Measurements from ENCODE around the gene SHCBP1L. TPM values are rescaled to one million over a fixed set of nuclear protein-coding genes. Genes with fewer than 3 reads are reported as not detected.

SHCBP1L gene
- under 0.01 TPM for total RNA-seq

DNA sequence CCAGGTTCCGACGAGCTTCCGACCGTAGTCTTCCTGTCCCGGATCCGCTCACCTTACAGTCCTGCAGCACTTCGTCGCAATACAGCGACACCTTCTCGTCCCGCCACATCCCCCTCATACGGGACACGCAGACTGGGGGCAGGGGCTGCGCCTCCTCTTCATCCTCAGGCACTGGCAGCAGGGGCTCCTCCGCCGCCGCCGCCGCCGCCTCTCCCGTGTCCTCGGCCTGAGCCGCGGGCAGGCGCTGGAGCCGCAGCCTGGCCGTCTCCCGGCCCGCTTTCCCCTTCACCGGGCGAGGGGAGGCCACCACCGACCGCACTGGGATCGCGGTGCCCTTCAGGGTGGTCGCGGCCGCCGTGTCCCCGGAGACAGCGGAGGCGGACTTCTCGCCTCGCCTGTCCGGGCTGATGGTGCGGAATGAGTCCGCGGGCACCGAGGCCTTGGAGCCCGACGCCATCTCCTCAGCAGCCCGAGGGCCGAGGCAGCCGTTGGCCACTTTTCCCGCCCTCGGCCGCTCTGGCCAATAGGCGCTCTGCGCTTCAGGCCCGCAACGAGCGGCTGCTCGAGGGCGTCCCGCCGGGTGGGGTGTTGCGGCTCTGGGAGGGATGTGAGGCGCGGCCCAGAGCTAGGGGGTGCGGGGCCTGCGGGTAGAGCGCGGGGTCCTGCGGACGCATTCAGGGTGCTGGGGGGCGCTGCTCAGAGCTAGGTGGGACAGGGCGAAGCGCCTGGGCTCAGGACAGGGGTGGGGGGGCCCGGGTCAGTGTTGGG lies at the start of gene SHCBP1L:
Gene SHCBP1L, minus strand, starts transcription at position 490 of the 768 bp plus-strand sequence. Its CDS starts 33 bp downstream, at position 457.
- Histone ChIP-seq H3K36me3 (ENCODE audit: control insufficient read depth in 3 of 3, insufficient read depth in 3 of 3, low read length in 3 of 3) (no peaks in the 10 kb centered on the region), H3K4me3 (ENCODE audit: low read length in 3 of 3) (peak within 1 kb of the TSS in 2 of 3 donors; percentile 30 to 61), H3K9me3 (ENCODE audit: control insufficient read depth in 3 of 3, low read length in 3 of 3) (no peaks in the 10 kb centered on the region), H3K9ac (ENCODE audit: low read depth in 1 of 3, low read length in 3 of 3) (no peak within 1 kb of the TSS), H3K27me3 (ENCODE audit: control insufficient read depth in 3 of 3, insufficient read depth in 3 of 3, low read length in 3 of 3) (peaks cover 7 to 9% (median 8%) of the 10 kb centered on the region in 3 donors), H3K4me1 (ENCODE audit: control insufficient read depth in 3 of 3, insufficient read depth in 3 of 3, low read length in 3 of 3) (no peaks in the 10 kb centered on the region), H3K27ac (ENCODE audit: low read depth, low read length) (no peak within 1 kb of the TSS)

DNA sequence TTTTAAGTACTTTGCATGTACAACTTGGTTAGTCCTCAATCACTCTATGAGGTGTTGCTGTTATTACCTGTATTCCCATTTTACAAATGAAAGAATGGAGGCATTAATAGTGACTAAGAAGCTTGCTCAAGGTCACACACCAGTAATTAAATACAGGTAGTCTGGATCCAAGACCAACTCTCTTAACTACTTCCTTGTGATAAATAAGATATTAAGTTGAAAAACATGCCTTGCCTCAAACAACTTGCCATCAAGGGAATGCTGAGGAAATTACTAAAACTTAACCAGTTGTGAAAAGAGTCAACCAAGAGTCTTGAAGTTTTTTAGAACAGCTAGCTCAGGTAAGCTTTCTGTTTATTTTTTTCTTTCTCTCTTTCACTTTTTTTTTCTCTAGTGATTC lies 49.3 kb upstream of the SHCBP1L start:
- Histone ChIP-seq H3K9ac (ENCODE audit: low read depth in 1 of 3, low read length in 3 of 3) (no peak overlapping the region), H3K27ac (ENCODE audit: low read depth, low read length) (no peak overlapping the region), H3K9me3 (ENCODE audit: control insufficient read depth in 3 of 3, low read length in 3 of 3) (no peaks in the 10 kb centered on the region), H3K27me3 (ENCODE audit: control insufficient read depth in 3 of 3, insufficient read depth in 3 of 3, low read length in 3 of 3) (no peaks in the 10 kb centered on the region), H3K36me3 (ENCODE audit: control insufficient read depth in 3 of 3, insufficient read depth in 3 of 3, low read length in 3 of 3) (no peaks in the 10 kb centered on the region), H3K4me3 (ENCODE audit: low read length in 3 of 3) (no peak overlapping the region), H3K4me1 (ENCODE audit: control insufficient read depth in 3 of 3, insufficient read depth in 3 of 3, low read length in 3 of 3) (no peaks in the 10 kb centered on the region)

- Histone ChIP-seq H3K9me3 (ENCODE audit: control insufficient read depth in 3 of 3, low read length in 3 of 3) (no peaks in the 10 kb centered on the region), H3K4me3 (ENCODE audit: low read length in 3 of 3) (no peak overlapping the region), H3K36me3 (ENCODE audit: control insufficient read depth in 3 of 3, insufficient read depth in 3 of 3, low read length in 3 of 3) (no peaks in the 10 kb centered on the region), H3K27ac (ENCODE audit: low read depth, low read length) (no peak overlapping the region), H3K4me1 (ENCODE audit: control insufficient read depth in 3 of 3, insufficient read depth in 3 of 3, low read length in 3 of 3) (no peaks in the 10 kb centered on the region), H3K27me3 (ENCODE audit: control insufficient read depth in 3 of 3, insufficient read depth in 3 of 3, low read length in 3 of 3) (no peaks in the 10 kb centered on the region), H3K9ac (ENCODE audit: low read depth in 1 of 3, low read length in 3 of 3) (no peak overlapping the region)
Measured at GRCh38 chr1:183000167-183000962, 47.4 kb upstream of the SHCBP1L start.

DNA sequence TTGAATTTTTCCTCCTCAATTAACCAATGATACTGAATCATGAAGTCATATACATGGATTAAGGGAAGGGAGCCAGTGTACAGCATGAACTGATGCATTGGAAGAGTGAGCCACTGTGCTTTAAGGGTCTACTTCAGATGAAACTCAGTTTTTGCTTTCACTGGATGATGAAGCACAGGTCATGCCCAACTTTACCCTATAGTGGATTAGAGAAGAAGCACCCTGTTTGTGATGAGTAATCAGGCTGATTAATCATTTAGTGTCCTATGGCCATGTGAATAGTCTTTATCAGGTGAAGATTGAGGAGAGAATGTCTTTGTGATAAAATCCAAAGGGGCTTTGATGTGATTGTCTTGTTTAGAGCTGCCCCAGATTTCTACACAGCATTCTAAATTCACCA lies 45.5 kb upstream of the SHCBP1L start:
- no peaks in the 10 kb centered on the region for H3K27me3 ChIP-seq (ENCODE audit: control insufficient read depth in 3 of 3, insufficient read depth in 3 of 3, low read length in 3 of 3)
- no peak overlapping the region for H3K9ac ChIP-seq (ENCODE audit: low read depth in 1 of 3, low read length in 3 of 3)
- H3K4me1 ChIP-seq (ENCODE audit: control insufficient read depth in 3 of 3, insufficient read depth in 3 of 3, low read length in 3 of 3), result no peaks in the 10 kb centered on the region
- no peaks in the 10 kb centered on the region for H3K36me3 ChIP-seq (ENCODE audit: control insufficient read depth in 3 of 3, insufficient read depth in 3 of 3, low read length in 3 of 3)
- H3K4me3 ChIP-seq (ENCODE audit: low read length in 3 of 3), result no peak overlapping the region
- no peak overlapping the region for H3K27ac ChIP-seq (ENCODE audit: low read depth, low read length)
- no peaks in the 10 kb centered on the region for H3K9me3 ChIP-seq (ENCODE audit: control insufficient read depth in 3 of 3, low read length in 3 of 3)

DNA sequence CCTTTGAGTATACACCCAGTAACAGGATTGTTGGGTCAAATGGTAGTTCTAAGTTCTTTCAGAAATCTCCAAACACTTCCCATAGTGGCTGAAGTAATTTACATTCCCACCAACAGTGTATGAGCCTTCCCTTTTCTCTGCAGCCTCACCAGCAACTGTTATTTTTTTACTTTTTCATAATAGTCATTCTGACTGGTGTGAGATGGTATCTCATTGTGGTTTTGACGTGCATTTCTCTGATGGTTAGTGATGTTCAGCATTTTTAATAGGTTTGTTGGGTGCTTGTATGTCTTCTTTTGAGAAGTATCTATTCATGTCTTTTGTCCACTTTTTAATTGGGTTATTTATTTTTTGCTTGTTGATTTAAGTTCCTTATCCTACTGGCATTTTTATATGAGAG lies 43.9 kb upstream of the SHCBP1L start:
- Histone ChIP-seq H3K9me3 (ENCODE audit: control insufficient read depth in 3 of 3, low read length in 3 of 3) (no peaks in the 10 kb centered on the region), H3K27ac (ENCODE audit: low read depth, low read length) (no peak overlapping the region), H3K36me3 (ENCODE audit: control insufficient read depth in 3 of 3, insufficient read depth in 3 of 3, low read length in 3 of 3) (no peaks in the 10 kb centered on the region), H3K9ac (ENCODE audit: low read depth in 1 of 3, low read length in 3 of 3) (no peak overlapping the region), H3K4me3 (ENCODE audit: low read length in 3 of 3) (no peak overlapping the region), H3K27me3 (ENCODE audit: control insufficient read depth in 3 of 3, insufficient read depth in 3 of 3, low read length in 3 of 3) (no peaks in the 10 kb centered on the region), H3K4me1 (ENCODE audit: control insufficient read depth in 3 of 3, insufficient read depth in 3 of 3, low read length in 3 of 3) (no peaks in the 10 kb centered on the region)

DNA sequence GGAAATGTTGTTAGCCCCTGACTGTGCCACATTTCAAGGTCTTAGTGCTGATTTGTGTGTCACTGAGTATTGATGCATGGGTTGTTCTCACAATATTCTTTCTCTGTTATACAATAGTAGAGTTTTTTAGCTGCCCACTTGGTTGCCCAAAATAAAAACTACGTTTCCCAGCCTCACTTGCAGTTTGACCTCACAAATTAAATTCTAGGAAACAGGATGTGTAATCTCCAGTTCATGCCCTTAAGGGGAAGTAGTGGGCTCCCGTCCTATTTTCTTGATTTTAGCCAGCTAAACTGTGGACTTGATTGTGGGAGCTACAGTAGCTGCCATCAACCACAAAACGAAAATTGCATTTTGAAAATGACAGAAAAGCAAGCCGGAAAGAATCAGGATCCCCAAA lies 42.9 kb upstream of the SHCBP1L start:
- H3K9ac ChIP-seq (ENCODE audit: low read depth in 1 of 3, low read length in 3 of 3), result no peak overlapping the region
- no peaks in the 10 kb centered on the region for H3K4me1 ChIP-seq (ENCODE audit: control insufficient read depth in 3 of 3, insufficient read depth in 3 of 3, low read length in 3 of 3)
- H3K36me3 ChIP-seq (ENCODE audit: control insufficient read depth in 3 of 3, insufficient read depth in 3 of 3, low read length in 3 of 3), result no peaks in the 10 kb centered on the region
- no peak overlapping the region for H3K27ac ChIP-seq (ENCODE audit: low read depth, low read length)
- no peak overlapping the region for H3K4me3 ChIP-seq (ENCODE audit: low read length in 3 of 3)
- H3K27me3 ChIP-seq (ENCODE audit: control insufficient read depth in 3 of 3, insufficient read depth in 3 of 3, low read length in 3 of 3), result no peaks in the 10 kb centered on the region
- H3K9me3 ChIP-seq (ENCODE audit: control insufficient read depth in 3 of 3, low read length in 3 of 3), result no peaks in the 10 kb centered on the region

DNA sequence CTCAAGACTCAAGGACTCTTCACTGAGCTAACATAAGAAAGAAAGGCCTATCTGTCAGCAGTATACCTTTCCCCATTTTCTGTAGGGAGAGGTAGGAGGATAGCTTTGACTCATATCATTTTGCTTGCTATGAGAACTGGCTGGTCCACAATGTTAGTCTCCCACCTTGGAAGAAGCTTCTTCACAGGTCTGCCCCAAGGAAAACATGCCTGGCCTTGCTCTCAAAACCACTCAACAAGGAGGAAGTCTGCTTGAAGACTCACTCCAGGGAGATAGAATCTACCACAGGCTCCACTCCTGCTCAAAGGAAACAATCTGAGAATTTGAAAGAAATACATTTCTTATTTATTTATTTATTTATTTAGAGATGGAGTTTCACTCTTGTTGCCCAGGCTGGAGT lies 40.8 kb upstream of the SHCBP1L start:
- Histone ChIP-seq H3K9ac (ENCODE audit: low read depth in 1 of 3, low read length in 3 of 3) (no peak overlapping the region), H3K36me3 (ENCODE audit: control insufficient read depth in 3 of 3, insufficient read depth in 3 of 3, low read length in 3 of 3) (no peaks in the 10 kb centered on the region), H3K4me1 (ENCODE audit: control insufficient read depth in 3 of 3, insufficient read depth in 3 of 3, low read length in 3 of 3) (no peaks in the 10 kb centered on the region), H3K27me3 (ENCODE audit: control insufficient read depth in 3 of 3, insufficient read depth in 3 of 3, low read length in 3 of 3) (no peaks in the 10 kb centered on the region), H3K4me3 (ENCODE audit: low read length in 3 of 3) (no peak overlapping the region), H3K9me3 (ENCODE audit: control insufficient read depth in 3 of 3, low read length in 3 of 3) (no peaks in the 10 kb centered on the region), H3K27ac (ENCODE audit: low read depth, low read length) (no peak overlapping the region)

DNA sequence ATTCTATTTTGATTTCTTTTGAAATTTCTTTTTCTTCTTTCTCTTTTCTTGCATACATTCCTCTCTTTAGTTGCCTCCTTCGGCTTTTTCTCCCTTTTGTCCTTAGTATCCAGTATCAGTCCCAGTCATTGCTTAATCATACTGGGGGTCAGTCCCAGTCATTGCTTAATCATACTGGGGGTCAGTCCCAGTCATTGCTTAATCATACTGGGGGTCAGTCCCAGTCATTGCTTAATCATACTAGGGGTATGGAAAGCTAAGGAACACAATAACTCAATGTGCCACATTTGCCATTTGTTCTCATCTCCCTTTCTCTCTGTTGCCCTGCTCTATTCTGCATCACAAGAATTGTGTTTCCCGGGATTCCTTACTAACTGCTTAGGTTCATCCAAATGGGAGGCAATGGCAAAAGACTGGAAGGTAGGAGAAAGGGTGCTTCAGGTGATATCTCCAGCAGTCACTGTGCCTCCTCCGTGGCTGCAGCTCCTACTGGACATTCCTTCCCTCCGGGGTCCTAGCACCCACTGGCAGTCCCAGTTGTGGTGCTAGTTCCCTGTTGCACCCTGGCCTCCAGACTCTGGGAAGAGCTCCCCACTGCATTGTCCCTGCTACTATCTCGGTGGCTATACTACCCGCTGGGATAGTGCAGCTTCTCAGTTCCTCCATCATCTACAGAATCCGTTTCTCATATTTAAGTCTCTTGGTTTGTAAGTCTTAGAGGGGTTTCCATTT lies 37.6 kb upstream of the SHCBP1L start:
- Histone ChIP-seq H3K9ac (ENCODE audit: low read depth in 1 of 3, low read length in 3 of 3) (no peak overlapping the region), H3K4me3 (ENCODE audit: low read length in 3 of 3) (no peak overlapping the region), H3K9me3 (ENCODE audit: control insufficient read depth in 3 of 3, low read length in 3 of 3) (no peaks in the 10 kb centered on the region), H3K27ac (ENCODE audit: low read depth, low read length) (no peak overlapping the region), H3K27me3 (ENCODE audit: control insufficient read depth in 3 of 3, insufficient read depth in 3 of 3, low read length in 3 of 3) (no peaks in the 10 kb centered on the region), H3K36me3 (ENCODE audit: control insufficient read depth in 3 of 3, insufficient read depth in 3 of 3, low read length in 3 of 3) (no peaks in the 10 kb centered on the region), H3K4me1 (ENCODE audit: control insufficient read depth in 3 of 3, insufficient read depth in 3 of 3, low read length in 3 of 3) (no peaks in the 10 kb centered on the region)

DNA sequence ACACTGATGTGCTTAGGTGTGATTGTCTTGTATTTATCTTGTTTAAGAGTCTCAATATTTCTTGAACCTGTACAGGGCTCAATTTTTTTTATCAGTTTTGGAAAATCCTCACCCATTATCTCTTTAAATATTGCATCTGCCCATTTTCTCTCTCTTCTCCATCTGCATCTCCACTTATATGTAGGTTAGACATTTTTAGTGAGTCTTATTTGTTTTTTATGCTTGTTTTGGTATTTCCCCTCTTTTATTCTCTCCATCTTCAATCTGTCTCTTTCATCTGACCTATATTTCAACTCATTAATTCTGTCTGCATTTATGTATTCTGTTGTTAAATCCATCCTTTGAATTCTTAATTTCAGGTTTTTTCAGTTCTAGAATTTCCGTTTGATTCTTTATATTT lies 32.9 kb upstream of the SHCBP1L start:
- H3K9ac ChIP-seq (ENCODE audit: low read depth in 1 of 3, low read length in 3 of 3), result no peak overlapping the region

DNA sequence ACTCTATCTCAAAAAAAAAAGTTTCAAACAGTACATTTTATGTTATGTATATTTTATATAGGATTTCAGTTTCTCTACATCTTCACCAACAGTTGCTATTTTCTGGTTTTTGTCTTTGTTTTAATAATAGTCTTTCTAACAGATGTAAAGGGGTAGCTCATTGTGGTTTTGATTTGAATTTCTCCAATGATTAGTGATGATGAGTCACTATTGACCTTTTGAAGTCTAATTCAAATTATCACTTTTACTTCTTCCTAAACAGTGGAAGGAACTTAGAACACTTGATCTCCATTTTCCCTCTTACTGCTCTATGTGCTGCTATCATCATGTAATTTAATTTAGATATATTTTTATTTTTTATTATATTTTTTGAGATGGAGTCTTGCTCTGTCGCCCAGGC lies 31.7 kb upstream of the SHCBP1L start:
- H3K4me1 ChIP-seq (ENCODE audit: control insufficient read depth in 3 of 3, insufficient read depth in 3 of 3, low read length in 3 of 3), result no peaks in the 10 kb centered on the region
- H3K9me3 ChIP-seq (ENCODE audit: control insufficient read depth in 3 of 3, low read length in 3 of 3), result no peaks in the 10 kb centered on the region
- no peaks in the 10 kb centered on the region for H3K36me3 ChIP-seq (ENCODE audit: control insufficient read depth in 3 of 3, insufficient read depth in 3 of 3, low read length in 3 of 3)
- H3K27me3 ChIP-seq (ENCODE audit: control insufficient read depth in 3 of 3, insufficient read depth in 3 of 3, low read length in 3 of 3), result no peaks in the 10 kb centered on the region
- no peak overlapping the region for H3K27ac ChIP-seq (ENCODE audit: low read depth, low read length)
- no peak overlapping the region for H3K9ac ChIP-seq (ENCODE audit: low read depth in 1 of 3, low read length in 3 of 3)
- H3K4me3 ChIP-seq (ENCODE audit: low read length in 3 of 3), result no peak overlapping the region

More for the DNA sequence above, 32.9 kb upstream of the SHCBP1L start:
- H3K9me3 ChIP-seq (ENCODE audit: control insufficient read depth in 3 of 3, low read length in 3 of 3), result no peaks in the 10 kb centered on the region
- no peaks in the 10 kb centered on the region for H3K27me3 ChIP-seq (ENCODE audit: control insufficient read depth in 3 of 3, insufficient read depth in 3 of 3, low read length in 3 of 3)
- H3K36me3 ChIP-seq (ENCODE audit: control insufficient read depth in 3 of 3, insufficient read depth in 3 of 3, low read length in 3 of 3), result no peaks in the 10 kb centered on the region
- H3K4me1 ChIP-seq (ENCODE audit: control insufficient read depth in 3 of 3, insufficient read depth in 3 of 3, low read length in 3 of 3), result no peaks in the 10 kb centered on the region
- no peak overlapping the region for H3K27ac ChIP-seq (ENCODE audit: low read depth, low read length)
- no peak overlapping the region for H3K4me3 ChIP-seq (ENCODE audit: low read length in 3 of 3)
